ENCODE data around the gene CCL26. TPM values are rescaled to one million over a fixed set of nuclear protein-coding genes. Genes with fewer than 3 reads are reported as not detected.
"Not testable (repeated sequence)": the region's sequence is repeated elsewhere in the genome, so short reads cannot be mapped to it uniquely, and the experiment has no call there.

Gene CCL26
- total and polyA plus RNA-seq, 3 experiments from 2014 or later: not detected

GRCh38 chr7:75722373-75722772 lies 49.6 kb downstream of the CCL26 start:
- Mint-ChIP-seq H3K27ac (no peak overlapping the region), H3K4me1 (peaks cover 2 to 18% (median 6%) of the 10 kb centered on the region in 3 donors), H3K27me3 (no peaks in the 10 kb centered on the region), H3K9me3 (no peaks in the 10 kb centered on the region), H3K4me3 (no peak overlapping the region), H3K36me3 (peaks cover 0 to under 1% (median 0%) of the 10 kb centered on the region in 3 donors)
- H3K36me3 ChIP-seq (ENCODE audit: insufficient read depth, low read length): no peaks in the 10 kb centered on the region
- no peaks in the 10 kb centered on the region for H3K27me3 ChIP-seq (ENCODE audit: insufficient read depth, low read length, poor library complexity, severe bottlenecking)
- POLR2A ChIA-PET: no interaction called here
- CTCF ChIA-PET: interaction anchor here (1.0 kb wide), 1 partner anchor 18 kb away, joined by 3 read pairs; no protein-coding TSS in a partner anchor
- DNase-seq: no peak
- H3K9me3 ChIP-seq (ENCODE audit: low read length): no peaks in the 10 kb centered on the region
- H3K4me3 ChIP-seq (ENCODE audit: low read length): no peak overlapping the region
- H3K27ac ChIP-seq (ENCODE audit: low read depth, low read length): no peak overlapping the region
- H3K4me1 ChIP-seq (ENCODE audit: insufficient read depth, low read length): peaks cover 4% of the 10 kb centered on the region

- POLR2A ChIA-PET; DNase-seq; H3K36me3 Mint-ChIP-seq; H3K27ac Mint-ChIP-seq; H3K36me3 ChIP-seq (ENCODE audit: insufficient read depth, low read length); H3K4me3 Mint-ChIP-seq; H3K27me3 Mint-ChIP-seq; H3K27me3 ChIP-seq (ENCODE audit: insufficient read depth, low read length, poor library complexity, severe bottlenecking); H3K4me1 ChIP-seq (ENCODE audit: insufficient read depth, low read length); H3K4me3 ChIP-seq (ENCODE audit: low read length); H3K9me3 ChIP-seq (ENCODE audit: low read length); H3K27ac ChIP-seq (ENCODE audit: low read depth, low read length); H3K9me3 Mint-ChIP-seq: not testable (repeated sequence)
- peaks cover under 1 to 16% (median 1%) of the 10 kb centered on the region in 3 donors for H3K4me1 Mint-ChIP-seq
- CTCF ChIA-PET: interaction anchor here (1.0 kb wide), 1 partner anchor 18 kb away, joined by 3 read pairs; no protein-coding TSS in a partner anchor
These were observed 50.1 kb downstream of the CCL26 start for GRCh38 chr7:75721922-75722321.

- H3K4me1 Mint-ChIP-seq: peaks cover 0 to 15% (median 0%) of the 10 kb centered on the region in 3 donors
- H3K36me3 Mint-ChIP-seq: peaks cover 0 to 6% (median 0%) of the 10 kb centered on the region in 3 donors
- no peaks in the 10 kb centered on the region for H3K9me3 ChIP-seq (ENCODE audit: low read length)
- POLR2A ChIA-PET: interaction anchor here (0.6 kb wide), 1 partner anchor 115 kb away, joined by 3 read pairs; no protein-coding TSS in a partner anchor
- CTCF ChIA-PET: interaction anchor here (1.0 kb wide), 1 partner anchor 19 kb away, joined by 3 read pairs; no protein-coding TSS in a partner anchor
- H3K9me3 Mint-ChIP-seq: no peaks in the 10 kb centered on the region
- no peak overlapping the region for H3K27ac ChIP-seq (ENCODE audit: low read depth, low read length)
- no peak overlapping the region for H3K4me3 Mint-ChIP-seq
- no peaks in the 10 kb centered on the region for H3K27me3 ChIP-seq (ENCODE audit: insufficient read depth, low read length, poor library complexity, severe bottlenecking)
- no peaks in the 10 kb centered on the region for H3K4me1 ChIP-seq (ENCODE audit: insufficient read depth, low read length)
- H3K36me3 ChIP-seq (ENCODE audit: insufficient read depth, low read length): no peaks in the 10 kb centered on the region
- H3K4me3 ChIP-seq (ENCODE audit: low read length): no peak overlapping the region
- no peak for DNase-seq
- H3K27me3 Mint-ChIP-seq: no peaks in the 10 kb centered on the region
- no peak overlapping the region for H3K27ac Mint-ChIP-seq
These were observed 50.6 kb downstream of the CCL26 start for GRCh38 chr7:75721426-75721825.

- no peak for DNase-seq
- no peaks in the 10 kb centered on the region for H3K36me3 ChIP-seq (ENCODE audit: insufficient read depth, low read length)
- H3K9me3 ChIP-seq (ENCODE audit: low read length): no peaks in the 10 kb centered on the region
- no peaks in the 10 kb centered on the region for H3K27me3 ChIP-seq (ENCODE audit: insufficient read depth, low read length, poor library complexity, severe bottlenecking)
- no peak overlapping the region for H3K27ac ChIP-seq (ENCODE audit: low read depth, low read length)
- CTCF ChIA-PET: no interaction called here
- POLR2A ChIA-PET: no interaction called here
- Mint-ChIP-seq H3K36me3 (peaks cover 0 to 9% (median 0%) of the 10 kb centered on the region in 3 donors), H3K4me1 (peaks cover 0 to 6% (median 3%) of the 10 kb centered on the region in 3 donors), H3K9me3 (no peaks in the 10 kb centered on the region), H3K4me3 (no peak overlapping the region), H3K27ac (peak overlapping the region in 1 of 8 donors; percentile 34), H3K27me3 (no peaks in the 10 kb centered on the region)
- no peak overlapping the region for H3K4me3 ChIP-seq (ENCODE audit: low read length)
- H3K4me1 ChIP-seq (ENCODE audit: insufficient read depth, low read length): no peaks in the 10 kb centered on the region
These were observed 52.4 kb downstream of the CCL26 start for GRCh38 chr7:75719626-75720025.

Other genes with a start within 250 kb of the CCL26 start
- gene HIP1, start 33.3 kb downstream of the CCL26 start, total RNA-seq: 1 to 10 TPM; 6.7 to 7.4 TPM
- gene HIP1, start 33.3 kb downstream of the CCL26 start, polyA plus RNA-seq: 6.1 TPM
- gene CCL24, start 41.6 kb upstream of the CCL26 start, total RNA-seq: not detected
- gene CCL24, start 41.6 kb upstream of the CCL26 start, polyA plus RNA-seq: not detected
- 10 to 100 TPM; 39.8 to 44.6 TPM for gene RHBDD2, start 106.8 kb upstream of the CCL26 start, total RNA-seq
- gene RHBDD2, start 106.8 kb upstream of the CCL26 start, polyA plus RNA-seq: 108 TPM
- gene POR, start 142.9 kb upstream of the CCL26 start, total RNA-seq: 10 to 100 TPM; 40.7 to 41.6 TPM
- 61.4 TPM for gene POR, start 142.9 kb upstream of the CCL26 start, polyA plus RNA-seq
- 10 to 100 TPM; 30.6 to 41.5 TPM for gene TMEM120A, start 222.4 kb upstream of the CCL26 start, total RNA-seq
- 30.0 TPM for gene TMEM120A, start 222.4 kb upstream of the CCL26 start, polyA plus RNA-seq